ENCODE measurements around the gene GABRB1. TPM values are rescaled to one million over a fixed set of nuclear protein-coding genes. Genes with fewer than 3 reads are reported as not detected.

Gene GABRB1
- total RNA-seq, 2 experiments from 2014 or later: not detected

DNA sequence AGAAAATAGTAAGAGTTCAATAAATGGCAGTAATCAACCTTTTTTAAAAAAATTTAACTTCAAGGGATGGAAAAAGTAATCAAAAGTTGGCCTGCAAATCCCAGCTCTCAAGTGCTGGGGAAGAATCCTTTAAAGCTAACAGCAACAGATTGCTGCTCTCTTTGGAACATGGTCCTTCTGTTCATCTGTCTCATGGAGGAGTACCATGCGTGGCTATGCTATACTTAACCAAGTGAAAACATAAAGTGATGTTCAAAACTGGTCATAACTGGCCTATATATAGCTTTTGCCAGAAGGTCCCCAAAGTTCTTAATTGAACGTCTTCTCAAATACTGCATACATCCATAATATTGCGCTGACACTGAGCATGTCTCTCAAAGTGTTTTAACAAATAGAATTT lies 154.4 kb downstream of the GABRB1 start:
- ChIA-PET POLR2A (no interaction called here), CTCF (ENCODE audit: unreplicated experiment) (no interaction called here)
- Histone ChIP-seq H3K36me3 (ENCODE audit: insufficient read depth, low read length) (no peaks in the 10 kb centered on the region), H3K4me2 (ENCODE audit: low read length) (no peak overlapping the region), H3K4me3 (ENCODE audit: low read depth, low read length, poor library complexity, severe bottlenecking) (no peak overlapping the region), H3K79me2 (ENCODE audit: insufficient read depth, low read depth, low read length) (no peaks in the 10 kb centered on the region), H3K27ac (ENCODE audit: low read depth, low read length, poor library complexity, severe bottlenecking) (no peak overlapping the region), H3K4me1 (ENCODE audit: insufficient read depth, low read length, poor library complexity, severe bottlenecking) (no peaks in the 10 kb centered on the region), H3K9me3 (ENCODE audit: low read length) (no peaks in the 10 kb centered on the region), H2AFZ (ENCODE audit: low read length) (no peak overlapping the region), H3K9me2 (ENCODE audit: insufficient read depth, low read length) (no peaks in the 10 kb centered on the region), H4K20me1 (ENCODE audit: insufficient read depth, low read length) (no peaks in the 10 kb centered on the region)
- intact Hi-C loops (cut with micrococcal nuclease; ENCODE audit: unreplicated experiment): no loop called here
- no TSS peak for BruUV-seq (replicated peaks)
- no peak for DNase-seq (ENCODE audit: low spot score)
- TF ChIP-seq, protein P1, sequence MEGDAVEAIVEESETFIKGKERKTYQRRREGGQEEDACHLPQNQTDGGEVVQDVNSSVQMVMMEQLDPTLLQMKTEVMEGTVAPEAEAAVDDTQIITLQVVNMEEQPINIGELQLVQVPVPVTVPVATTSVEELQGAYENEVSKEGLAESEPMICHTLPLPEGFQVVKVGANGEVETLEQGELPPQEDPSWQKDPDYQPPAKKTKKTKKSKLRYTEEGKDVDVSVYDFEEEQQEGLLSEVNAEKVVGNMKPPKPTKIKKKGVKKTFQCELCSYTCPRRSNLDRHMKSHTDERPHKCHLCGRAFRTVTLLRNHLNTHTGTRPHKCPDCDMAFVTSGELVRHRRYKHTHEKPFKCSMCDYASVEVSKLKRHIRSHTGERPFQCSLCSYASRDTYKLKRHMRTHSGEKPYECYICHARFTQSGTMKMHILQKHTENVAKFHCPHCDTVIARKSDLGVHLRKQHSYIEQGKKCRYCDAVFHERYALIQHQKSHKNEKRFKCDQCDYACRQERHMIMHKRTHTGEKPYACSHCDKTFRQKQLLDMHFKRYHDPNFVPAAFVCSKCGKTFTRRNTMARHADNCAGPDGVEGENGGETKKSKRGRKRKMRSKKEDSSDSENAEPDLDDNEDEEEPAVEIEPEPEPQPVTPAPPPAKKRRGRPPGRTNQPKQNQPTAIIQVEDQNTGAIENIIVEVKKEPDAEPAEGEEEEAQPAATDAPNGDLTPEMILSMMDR (conservative IDR thresholded peaks at IDR 0.05; ENCODE audit: low read length): no peak
- TF ChIP-seq EZH2phosphoT487 (IDR thresholded peaks at IDR 0.05; ENCODE audit: borderline replicate concordance, low read depth, low read length): no peak

DNA sequence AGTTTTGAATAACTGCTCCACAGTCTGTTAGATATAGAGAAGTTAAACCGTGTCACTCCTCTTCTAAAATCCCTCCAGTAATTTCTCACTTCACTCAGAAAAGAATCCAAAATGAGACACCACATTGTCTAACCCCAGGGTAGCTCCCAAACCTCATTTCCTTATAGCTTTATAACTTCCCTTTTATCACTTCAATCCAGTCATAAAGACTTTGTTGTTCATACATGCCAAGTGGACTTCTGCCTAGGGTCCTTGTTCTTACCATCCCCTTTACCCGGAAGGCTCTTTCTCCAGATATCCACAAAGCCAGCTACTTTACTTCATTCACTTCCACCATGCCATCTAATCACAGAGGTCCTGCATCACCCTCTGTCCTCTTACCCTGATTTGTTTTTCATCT lies 156.2 kb downstream of the GABRB1 start:
- Histone ChIP-seq H3K9me3 (ENCODE audit: low read length) (no peaks in the 10 kb centered on the region), H4K20me1 (ENCODE audit: insufficient read depth, low read length) (no peaks in the 10 kb centered on the region), H3K79me2 (ENCODE audit: insufficient read depth, low read depth, low read length) (no peaks in the 10 kb centered on the region), H3K4me1 (ENCODE audit: insufficient read depth, low read length, poor library complexity, severe bottlenecking) (no peaks in the 10 kb centered on the region), H3K27ac (ENCODE audit: low read depth, low read length, poor library complexity, severe bottlenecking) (no peak overlapping the region), H3K4me2 (ENCODE audit: low read length) (no peak overlapping the region), H2AFZ (ENCODE audit: low read length) (no peak overlapping the region), H3K36me3 (ENCODE audit: insufficient read depth, low read length) (no peaks in the 10 kb centered on the region), H3K4me3 (ENCODE audit: low read depth, low read length, poor library complexity, severe bottlenecking) (no peak overlapping the region), H3K9me2 (ENCODE audit: insufficient read depth, low read length) (no peaks in the 10 kb centered on the region)
- POLR2A ChIA-PET: interaction anchor here (1.3 kb wide), 1 partner anchor 18 kb away, joined by 4 read pairs; no protein-coding TSS in a partner anchor
- DNase-seq (ENCODE audit: low spot score): no peak
- CTCF ChIA-PET (ENCODE audit: unreplicated experiment): no interaction called here
- TF ChIP-seq, protein P1 (conservative IDR thresholded peaks at IDR 0.05; ENCODE audit: low read length): no peak
- no peak for TF ChIP-seq EZH2phosphoT487 (IDR thresholded peaks at IDR 0.05; ENCODE audit: borderline replicate concordance, low read depth, low read length)
- BruUV-seq (replicated peaks): no TSS peak
- intact Hi-C loops (cut with micrococcal nuclease; ENCODE audit: unreplicated experiment): no loop called here

DNA sequence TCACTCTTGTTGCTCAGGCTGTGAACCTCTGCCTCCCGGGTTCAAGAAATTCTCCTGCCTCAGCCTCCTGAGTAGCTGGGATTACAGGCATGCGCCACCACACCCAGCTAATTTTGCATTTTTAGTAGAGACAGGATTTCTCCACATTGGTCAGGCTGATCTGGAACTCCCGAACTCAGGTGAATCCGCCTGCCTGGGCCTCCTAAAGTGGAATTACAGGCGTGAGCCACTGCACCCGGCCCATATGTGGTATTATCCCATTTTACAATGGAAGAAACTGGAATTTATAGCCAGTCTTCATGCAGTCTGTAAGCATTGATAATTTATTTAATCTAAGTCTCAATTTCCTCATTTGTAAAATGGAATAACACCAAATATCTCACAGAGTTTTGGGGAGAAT lies 161.8 kb downstream of the GABRB1 start:
- POLR2A ChIA-PET: interaction anchor here (0.6 to 0.8 kb wide), 2 partner anchors 31 to 80 kb away, joined by 3 read pairs; no protein-coding TSS in a partner anchor
- no peak for TF ChIP-seq EZH2phosphoT487 (IDR thresholded peaks at IDR 0.05; ENCODE audit: borderline replicate concordance, low read depth, low read length)
- TF ChIP-seq, protein P1 (conservative IDR thresholded peaks at IDR 0.05; ENCODE audit: low read length): no peak
- CTCF ChIA-PET (ENCODE audit: unreplicated experiment): no interaction called here
- no peak for DNase-seq (ENCODE audit: low spot score)
- Histone ChIP-seq H3K4me3 (ENCODE audit: low read depth, low read length, poor library complexity, severe bottlenecking) (no peak overlapping the region), H3K9me2 (ENCODE audit: insufficient read depth, low read length) (no peaks in the 10 kb centered on the region), H4K20me1 (ENCODE audit: insufficient read depth, low read length) (no peaks in the 10 kb centered on the region), H3K4me2 (ENCODE audit: low read length) (no peak overlapping the region), H2AFZ (ENCODE audit: low read length) (no peak overlapping the region), H3K27ac (ENCODE audit: low read depth, low read length, poor library complexity, severe bottlenecking) (no peak overlapping the region), H3K9me3 (ENCODE audit: low read length) (no peaks in the 10 kb centered on the region), H3K36me3 (ENCODE audit: insufficient read depth, low read length) (no peaks in the 10 kb centered on the region), H3K79me2 (ENCODE audit: insufficient read depth, low read depth, low read length) (no peaks in the 10 kb centered on the region), H3K4me1 (ENCODE audit: insufficient read depth, low read length, poor library complexity, severe bottlenecking) (no peaks in the 10 kb centered on the region)
- intact Hi-C loops (cut with micrococcal nuclease; ENCODE audit: unreplicated experiment): no loop called here
- no TSS peak for BruUV-seq (replicated peaks)
